Measurements from ENCODE around the gene NKAIN2. TPM values are rescaled to one million over a fixed set of nuclear protein-coding genes. Genes with fewer than 3 reads are reported as not detected.

NKAIN2 gene
- total RNA-seq, 1 donor from 2014 or later, result not detected

DNA sequence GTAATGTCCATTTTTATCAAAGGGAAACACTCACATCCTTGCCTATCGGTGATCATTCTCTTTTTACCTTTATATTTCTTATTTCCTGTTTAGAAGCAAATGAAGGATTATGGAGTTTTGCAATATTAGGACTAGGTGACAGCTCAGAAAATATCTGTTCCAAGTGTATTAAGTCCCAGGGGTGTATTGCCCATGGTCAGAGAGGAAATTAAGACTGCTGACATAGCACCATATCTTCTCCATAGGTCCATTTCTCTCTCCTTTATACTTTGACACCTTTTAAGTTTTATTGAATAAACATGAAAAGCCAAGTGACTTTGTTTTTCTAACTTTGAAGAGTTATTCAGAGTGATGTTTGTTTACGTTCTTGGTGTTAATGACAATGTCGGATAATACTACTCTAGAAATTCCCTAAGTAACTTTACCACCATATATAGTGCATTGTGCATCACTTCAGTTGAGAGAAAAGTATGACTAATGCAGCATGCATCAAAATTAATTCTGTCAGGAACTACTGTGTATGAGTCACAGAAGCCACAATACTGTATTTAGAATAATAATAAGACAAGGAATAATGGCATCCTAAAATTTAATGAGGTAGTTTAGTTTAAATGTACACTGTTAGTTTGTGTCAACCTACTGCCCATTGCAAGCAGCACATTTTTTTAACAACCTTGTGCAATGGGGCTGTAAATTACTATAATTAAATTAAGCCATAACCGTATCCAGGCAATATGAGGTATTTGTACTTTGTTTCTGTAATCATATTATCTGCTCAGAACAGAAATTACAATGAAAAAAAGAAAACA lies 684.2 kb downstream of the NKAIN2 start:
- intact Hi-C loops (cut with DNase I), result no loop called here
- H3K4me1 ChIP-seq, result no peaks in the 10 kb centered on the region
- no peak overlapping the region for H3K4me3 ChIP-seq
- ATAC-seq (no peak), DNase-seq (no peak)
- H3K36me3 ChIP-seq, result no peaks in the 10 kb centered on the region
- H3K27ac ChIP-seq, result no peak overlapping the region
- no peaks in the 10 kb centered on the region for H3K27me3 ChIP-seq
- no peaks in the 10 kb centered on the region for H3K9me3 ChIP-seq
- TF ChIP-seq, protein P1, sequence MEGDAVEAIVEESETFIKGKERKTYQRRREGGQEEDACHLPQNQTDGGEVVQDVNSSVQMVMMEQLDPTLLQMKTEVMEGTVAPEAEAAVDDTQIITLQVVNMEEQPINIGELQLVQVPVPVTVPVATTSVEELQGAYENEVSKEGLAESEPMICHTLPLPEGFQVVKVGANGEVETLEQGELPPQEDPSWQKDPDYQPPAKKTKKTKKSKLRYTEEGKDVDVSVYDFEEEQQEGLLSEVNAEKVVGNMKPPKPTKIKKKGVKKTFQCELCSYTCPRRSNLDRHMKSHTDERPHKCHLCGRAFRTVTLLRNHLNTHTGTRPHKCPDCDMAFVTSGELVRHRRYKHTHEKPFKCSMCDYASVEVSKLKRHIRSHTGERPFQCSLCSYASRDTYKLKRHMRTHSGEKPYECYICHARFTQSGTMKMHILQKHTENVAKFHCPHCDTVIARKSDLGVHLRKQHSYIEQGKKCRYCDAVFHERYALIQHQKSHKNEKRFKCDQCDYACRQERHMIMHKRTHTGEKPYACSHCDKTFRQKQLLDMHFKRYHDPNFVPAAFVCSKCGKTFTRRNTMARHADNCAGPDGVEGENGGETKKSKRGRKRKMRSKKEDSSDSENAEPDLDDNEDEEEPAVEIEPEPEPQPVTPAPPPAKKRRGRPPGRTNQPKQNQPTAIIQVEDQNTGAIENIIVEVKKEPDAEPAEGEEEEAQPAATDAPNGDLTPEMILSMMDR (IDR thresholded peaks at IDR 0.05), result no peak

DNA sequence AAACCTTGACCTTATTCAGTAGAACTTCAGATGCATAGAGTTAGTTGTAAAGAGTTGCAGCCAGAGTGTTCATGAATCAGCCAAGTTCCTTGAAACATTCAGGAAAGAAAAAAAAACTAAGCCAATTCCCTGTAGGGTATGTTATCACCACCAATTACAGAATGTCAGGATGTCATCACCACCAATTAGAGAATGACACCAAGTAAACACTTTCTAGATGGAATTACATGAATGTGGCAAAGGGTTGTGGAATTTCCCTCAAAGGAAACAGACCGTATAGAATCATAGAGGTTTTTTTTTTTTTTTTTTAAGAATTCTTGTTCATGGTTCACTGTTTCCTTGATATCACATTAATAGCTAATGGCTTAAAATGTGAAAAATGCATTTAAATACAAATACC lies 686.5 kb downstream of the NKAIN2 start:
- intact Hi-C loops (cut with DNase I), result no loop called here
- ATAC-seq, result no peak

DNA sequence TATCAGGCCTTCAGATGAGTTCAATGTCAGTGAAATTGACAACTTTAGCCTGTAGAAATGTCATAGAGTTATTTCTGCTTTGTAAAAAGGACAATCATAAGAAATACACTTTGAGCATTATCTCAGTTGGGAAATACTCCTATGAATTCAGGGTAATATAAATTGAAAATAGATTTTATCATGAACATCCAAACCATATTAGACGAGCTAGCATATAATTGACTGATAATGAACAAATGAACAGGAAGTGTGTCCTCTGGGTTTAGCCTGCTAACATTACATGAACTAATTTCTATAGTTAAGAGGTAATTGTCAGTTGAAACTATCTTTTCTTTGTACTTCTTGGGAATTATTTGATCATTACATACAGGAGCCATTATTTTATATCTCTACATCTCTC lies 689.6 kb downstream of the NKAIN2 start:
- Histone ChIP-seq H3K4me3 (no peak overlapping the region), H3K9me3 (no peaks in the 10 kb centered on the region), H3K27me3 (no peaks in the 10 kb centered on the region), H3K27ac (no peak overlapping the region), H3K36me3 (no peaks in the 10 kb centered on the region), H3K4me1 (no peaks in the 10 kb centered on the region)
- DNase-seq, result no peak
- intact Hi-C loops (cut with DNase I), result no loop called here
- TF ChIP-seq, protein P1 (IDR thresholded peaks at IDR 0.05), result no peak
- ATAC-seq, result no peak

More for the DNA sequence above, 686.5 kb downstream of the NKAIN2 start:
- Histone ChIP-seq H3K4me1 (no peaks in the 10 kb centered on the region), H3K9me3 (no peaks in the 10 kb centered on the region), H3K4me3 (no peak overlapping the region), H3K27ac (no peak overlapping the region), H3K36me3 (no peaks in the 10 kb centered on the region), H3K27me3 (no peaks in the 10 kb centered on the region)
- TF ChIP-seq, protein P1 (IDR thresholded peaks at IDR 0.05), result no peak
- DNase-seq, result no peak

DNA sequence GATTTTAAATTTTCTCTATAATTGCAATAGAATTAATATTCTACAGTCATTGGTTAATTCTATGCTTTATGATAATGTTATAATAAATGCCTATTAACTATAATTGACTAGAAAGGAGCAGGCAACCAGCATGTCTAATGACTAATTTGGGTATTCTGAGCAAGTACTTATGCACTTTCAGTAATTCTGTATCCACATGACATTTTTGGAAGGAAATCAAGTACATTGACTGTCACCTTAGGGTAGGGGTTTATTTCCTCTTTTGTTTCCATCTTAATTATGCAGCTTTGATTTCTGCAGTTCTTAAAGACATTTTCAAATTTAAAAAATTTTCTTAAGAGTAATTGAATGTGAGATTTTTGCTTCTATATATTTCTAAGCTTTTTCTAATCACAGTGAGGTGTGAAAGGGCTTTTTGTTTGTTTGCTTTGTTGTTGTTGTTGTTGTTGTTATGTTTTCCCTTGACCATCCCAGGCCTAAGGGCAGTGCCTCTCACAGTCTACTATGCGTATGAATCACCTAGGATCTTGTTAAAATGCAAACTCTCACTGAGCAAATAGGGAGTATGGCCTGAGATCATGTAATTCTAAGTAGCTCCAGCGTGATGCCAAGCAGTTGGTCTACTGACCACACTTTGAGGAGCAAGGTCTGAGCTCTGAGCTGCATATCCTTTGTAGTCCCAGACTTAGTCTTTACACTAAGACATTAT lies 691.4 kb downstream of the NKAIN2 start:
- intact Hi-C loops (cut with DNase I), result no loop called here
- no peaks in the 10 kb centered on the region for H3K9me3 ChIP-seq
- no peaks in the 10 kb centered on the region for H3K27me3 ChIP-seq
- TF ChIP-seq, protein P1 (IDR thresholded peaks at IDR 0.05), result no peak
- no peaks in the 10 kb centered on the region for H3K4me1 ChIP-seq
- no peak overlapping the region for H3K4me3 ChIP-seq
- no peaks in the 10 kb centered on the region for H3K36me3 ChIP-seq
- ATAC-seq (no peak), DNase-seq (no peak)
- no peak overlapping the region for H3K27ac ChIP-seq

DNA sequence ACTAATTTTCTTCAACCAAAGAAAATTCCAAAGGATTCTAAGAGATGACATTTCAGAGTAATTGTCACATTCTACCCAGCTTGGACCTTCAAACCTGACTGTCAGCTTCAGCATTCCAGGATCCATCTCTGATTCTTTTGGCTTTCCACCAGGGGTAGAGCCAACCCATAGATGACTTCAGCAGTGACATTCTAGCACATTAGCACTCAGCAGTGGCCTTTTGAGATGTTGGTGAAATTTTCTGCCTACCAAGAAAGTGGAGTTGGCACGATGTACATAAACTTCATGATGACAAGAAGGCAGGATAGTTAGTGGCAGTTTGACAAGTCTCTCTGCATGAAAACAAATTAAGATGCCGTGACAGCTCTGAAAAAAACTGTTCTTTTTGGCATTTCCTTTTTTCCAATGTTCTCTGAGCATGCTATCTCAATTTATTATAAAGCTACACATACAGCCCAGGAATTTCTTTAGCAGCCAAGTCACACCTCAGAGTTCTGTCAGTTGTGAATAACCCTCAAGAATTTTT lies 692.1 kb downstream of the NKAIN2 start:
- TF ChIP-seq, protein P1 (IDR thresholded peaks at IDR 0.05), result no peak
- no peak overlapping the region for H3K27ac ChIP-seq
- DNase-seq, result no peak
- no peaks in the 10 kb centered on the region for H3K27me3 ChIP-seq
- no peaks in the 10 kb centered on the region for H3K36me3 ChIP-seq
- ATAC-seq, result no peak
- H3K4me3 ChIP-seq, result no peak overlapping the region
- H3K9me3 ChIP-seq, result no peaks in the 10 kb centered on the region
- no peaks in the 10 kb centered on the region for H3K4me1 ChIP-seq
- intact Hi-C loops (cut with DNase I), result no loop called here
